Measurements from ENCODE around the gene FBN2.

DNA sequence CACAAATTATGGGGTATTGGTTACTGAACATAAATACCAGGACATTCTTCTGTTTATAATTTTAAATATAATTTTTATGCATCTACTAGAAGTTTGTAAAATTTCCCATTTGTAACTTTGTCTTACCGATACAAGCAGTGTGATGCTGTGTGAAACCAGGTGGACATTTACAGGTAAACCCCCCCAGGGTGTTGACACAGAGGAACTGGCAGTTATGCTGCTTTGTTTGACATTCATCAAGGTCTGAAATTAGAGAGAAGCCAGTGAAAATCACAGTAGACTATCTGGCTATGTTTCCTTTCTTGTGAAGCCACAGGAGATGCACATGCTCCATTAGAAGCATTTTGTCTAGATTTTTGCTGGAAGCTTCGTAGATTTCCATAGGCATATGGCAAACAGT is 263.6 kb downstream of the FBN2 start:
- no peak for TF ChIP-seq CTCF (conservative IDR thresholded peaks at IDR 0.05)
- no peak for TF ChIP-seq EZH2 (IDR thresholded peaks at IDR 0.05; ENCODE audit: low read depth)
